Activated CD4-positive, alpha-beta T cell treated with anti-CD3 and anti-CD28 coated beads for 48 hours (primary cell): ENCODE data around the gene SLC35G2.
"Not testable (repeated sequence)": the region's sequence is repeated elsewhere in the genome, so short reads cannot be mapped to it uniquely, and the experiment has no call there.

ENCODE experiments used
- DNase-seq: peaks from one replicate; pipeline ENCODE4 v3.0.0-alpha.2; 2020

Gene SLC35G2

GRCh38 chr3:136891934-136892855 lies 73.3 kb downstream of the SLC35G2 start:
- no peak for DNase-seq

DNA sequence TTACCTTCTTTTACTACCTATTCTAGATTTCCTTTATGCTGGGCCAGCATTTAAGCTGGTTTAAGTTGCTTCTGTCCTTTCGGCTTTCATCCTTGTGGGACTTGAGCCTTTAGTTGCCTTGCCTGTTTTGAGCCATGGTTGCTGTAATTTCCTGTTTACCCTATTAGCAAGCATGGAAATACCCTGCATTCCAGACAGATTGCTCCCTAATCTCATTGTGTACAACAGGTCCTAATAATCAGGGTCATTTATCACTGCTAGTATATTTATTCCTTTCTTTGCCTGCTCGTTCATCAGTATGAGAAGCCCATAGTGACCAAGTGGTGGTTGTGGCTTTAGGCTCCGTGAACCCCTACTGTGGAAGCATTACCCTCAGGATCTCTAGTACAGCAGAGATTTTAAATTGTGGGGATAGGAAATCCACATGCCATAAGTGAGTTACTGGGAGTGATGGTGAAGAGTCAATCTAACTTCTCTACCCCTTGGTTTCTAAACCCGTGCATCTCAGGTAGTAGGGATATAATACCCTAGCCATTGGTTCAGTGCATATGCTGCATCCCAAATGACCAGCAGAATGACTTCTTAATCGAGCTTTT lies 75.0 kb downstream of the SLC35G2 start:
- DNase-seq = no peak

- DNase-seq = not testable (repeated sequence)
Measured at GRCh38 chr3:136897171-136897570, 78.2 kb downstream of the SLC35G2 start.

DNA sequence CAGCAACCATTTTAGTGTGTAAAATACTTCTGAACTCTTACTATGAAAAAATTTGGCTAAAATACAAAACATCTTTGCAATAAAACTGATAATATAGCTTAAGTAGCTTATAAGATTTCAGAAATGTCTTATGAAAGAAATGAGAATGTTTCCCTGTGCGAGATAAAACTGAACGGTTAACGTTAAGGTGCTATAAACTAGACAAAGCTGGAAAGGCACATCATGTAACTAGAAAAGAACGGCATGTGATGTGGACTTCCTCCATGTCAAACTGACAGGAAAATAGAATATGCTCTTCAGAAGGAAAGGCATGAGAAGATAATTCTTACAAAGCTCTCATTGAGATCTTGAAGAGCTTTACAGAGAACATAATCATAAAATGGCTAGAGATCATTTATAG lies 79.6 kb downstream of the SLC35G2 start:
- DNase-seq = no peak

DNA sequence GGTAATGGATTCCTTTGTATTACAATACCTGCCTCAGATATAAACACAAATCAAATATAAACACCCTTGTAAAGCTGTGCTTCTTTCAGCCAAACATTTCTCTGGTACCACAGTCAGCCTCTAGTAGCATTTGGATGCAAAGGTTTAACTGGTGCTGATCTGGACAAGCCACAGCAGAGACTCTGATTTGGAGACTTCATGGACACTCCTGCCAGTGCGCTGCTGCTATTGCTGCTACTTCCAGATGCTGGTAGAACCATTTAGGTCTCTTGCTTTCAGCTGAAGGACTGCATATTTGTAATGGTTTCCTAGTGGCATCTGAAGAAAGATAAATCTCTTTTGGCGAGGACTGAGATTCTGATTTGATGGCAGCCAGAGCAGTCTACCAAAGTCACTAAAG lies 80.0 kb downstream of the SLC35G2 start:
- no peak for DNase-seq

DNA sequence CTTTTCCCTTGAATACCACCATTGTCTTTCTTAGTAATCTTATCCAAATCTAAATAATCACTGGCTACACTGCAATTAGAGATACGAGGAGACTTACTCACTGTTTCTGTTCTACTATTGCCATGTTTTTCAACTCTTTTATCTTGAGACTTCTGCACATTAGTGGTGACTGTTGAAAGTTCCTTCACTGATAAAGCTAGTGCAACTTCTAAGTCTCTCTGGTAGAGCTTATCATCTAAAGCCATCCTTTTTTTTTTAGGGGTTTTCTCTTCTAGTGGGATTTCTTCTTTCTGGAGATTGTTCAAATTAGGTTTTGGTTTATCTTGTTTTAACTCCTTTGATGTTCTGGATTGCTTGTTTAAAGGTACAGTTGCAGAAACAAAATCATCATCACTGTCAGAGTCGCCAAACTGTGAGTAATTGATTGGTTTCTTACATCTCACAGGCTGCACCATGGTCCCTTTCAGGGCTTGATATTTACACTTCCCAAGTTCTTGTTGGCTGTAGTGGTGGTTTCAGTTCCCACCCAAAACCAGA lies 80.8 kb downstream of the SLC35G2 start:
- no peak for DNase-seq

DNA sequence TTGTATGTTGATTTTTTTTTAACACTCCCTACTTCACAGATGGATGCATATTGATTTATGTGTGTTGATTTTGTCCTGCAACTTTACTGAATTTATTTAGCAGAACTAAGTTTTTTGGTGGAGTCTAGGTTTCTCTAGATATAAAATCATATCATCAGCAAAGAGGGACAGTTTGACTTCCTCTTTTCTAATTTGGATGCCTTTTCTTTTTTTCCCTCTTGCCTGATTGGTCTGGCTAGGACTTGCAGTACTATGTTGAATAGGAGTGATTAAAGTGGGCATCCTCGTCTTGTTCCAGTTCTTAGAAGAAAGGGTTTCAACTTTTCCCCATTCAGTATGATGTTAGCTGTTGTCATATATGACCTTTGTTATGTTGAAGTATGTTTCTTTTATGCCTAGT lies 81.8 kb downstream of the SLC35G2 start:
- DNase-seq = not testable (repeated sequence)

DNA sequence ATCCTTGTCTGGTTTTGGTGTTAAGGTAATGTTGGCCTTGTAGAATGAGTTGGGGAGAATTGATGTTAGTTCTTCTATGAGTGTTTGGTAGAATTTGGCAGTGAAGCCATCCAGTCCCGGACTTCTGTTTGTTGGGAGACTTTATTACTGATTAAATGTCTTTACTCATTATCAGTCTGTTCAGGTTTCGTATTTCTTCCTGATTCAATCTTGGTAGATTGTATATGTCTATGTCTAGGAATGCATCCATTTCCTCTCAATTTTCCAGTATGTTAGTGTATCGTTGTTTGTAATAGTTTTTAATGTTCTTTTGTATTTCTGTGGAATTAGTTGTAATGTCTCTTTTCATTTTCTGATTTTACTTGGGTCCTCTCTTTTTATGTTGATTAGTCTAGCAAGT lies 82.5 kb downstream of the SLC35G2 start:
- DNase-seq = no peak

DNA sequence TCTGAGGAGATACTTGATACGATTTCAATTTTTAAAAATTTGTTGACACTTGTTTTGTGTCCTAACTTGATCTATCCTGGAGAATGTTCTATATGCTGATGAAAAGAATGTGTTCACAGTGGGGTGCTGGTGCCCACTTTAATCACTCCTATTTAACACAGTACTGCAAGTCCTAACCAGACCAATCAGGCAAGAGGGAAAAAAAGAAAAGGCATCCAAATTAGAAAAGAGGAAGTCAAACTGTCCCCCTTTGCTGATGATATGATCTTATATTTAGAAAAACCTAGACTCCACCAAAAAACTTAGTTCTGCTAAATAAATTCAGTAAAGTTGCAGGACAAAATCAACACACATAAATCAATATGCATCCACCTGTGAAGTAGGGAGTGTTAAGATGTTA lies 83.6 kb downstream of the SLC35G2 start:
- DNase-seq = not testable (repeated sequence)

- no peak for DNase-seq
Measured at GRCh38 chr3:136903899-136904298, 85.0 kb downstream of the SLC35G2 start.

- no peak for DNase-seq
Measured at GRCh38 chr3:136904746-136905145, 85.8 kb downstream of the SLC35G2 start.
